Stimulated activated CD4-positive, alpha-beta T cell treated with anti-CD3 and anti-CD28 coated beads, TNF-alpha, amount 100 ng/mL, for 24 hours (primary cell): ENCODE data around the gene ABLIM2.

Source experiments
- DNase-seq, 3 experiments: peaks; one replicate each; pipeline ENCODE4 v3.0.0-alpha.2; 2020; ENCODE audit warnings: low read depth in 3 of 3

ABLIM2 gene

DNA sequence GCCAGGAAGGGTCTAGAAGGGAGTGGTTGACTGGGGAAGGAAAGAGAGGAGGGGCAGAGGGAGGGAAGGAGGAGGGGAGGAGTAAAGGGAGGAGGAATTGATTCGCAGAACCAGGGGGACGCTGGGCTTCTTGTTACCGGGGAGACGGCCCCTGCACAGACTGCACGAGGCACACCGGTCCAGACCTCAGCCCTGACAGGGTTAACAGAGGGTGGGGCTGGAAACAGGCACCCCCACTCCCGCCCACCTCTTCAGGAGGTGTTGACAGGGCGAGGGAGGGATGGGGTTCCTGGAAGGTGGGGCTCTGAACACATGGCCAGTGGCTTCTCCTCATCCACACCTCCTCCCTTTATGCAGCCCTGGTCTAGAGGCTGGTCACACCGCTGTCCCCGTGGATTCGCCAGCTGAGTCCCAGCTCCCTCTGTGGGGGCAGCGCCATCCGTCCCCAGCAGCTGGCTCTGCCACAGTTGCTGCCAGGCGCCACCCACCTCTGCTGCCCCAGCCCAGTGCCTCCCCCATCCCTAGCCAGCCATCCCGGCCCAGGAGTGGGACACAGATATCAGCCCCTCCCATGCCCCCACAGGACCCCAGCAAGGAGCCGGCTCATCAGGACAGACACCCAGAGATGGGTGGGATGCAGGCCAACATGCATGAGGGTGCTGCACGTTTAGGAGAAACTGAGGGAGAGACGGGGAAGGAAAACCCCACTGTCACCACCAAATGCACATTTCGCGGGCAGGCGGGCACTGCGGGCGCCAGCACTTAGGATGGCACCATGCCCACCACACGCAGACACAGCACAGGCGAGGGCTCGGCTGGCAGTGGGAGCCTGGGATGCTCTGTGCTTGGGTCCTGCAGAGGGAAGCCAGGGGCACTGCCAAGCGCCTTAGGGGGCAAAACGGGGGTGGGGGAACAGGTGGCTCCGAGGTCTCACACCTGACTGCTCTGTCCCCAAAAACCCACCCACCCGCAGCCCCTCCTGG is 87.6 kb downstream of the ABLIM2 start:
- no peak for DNase-seq

DNA sequence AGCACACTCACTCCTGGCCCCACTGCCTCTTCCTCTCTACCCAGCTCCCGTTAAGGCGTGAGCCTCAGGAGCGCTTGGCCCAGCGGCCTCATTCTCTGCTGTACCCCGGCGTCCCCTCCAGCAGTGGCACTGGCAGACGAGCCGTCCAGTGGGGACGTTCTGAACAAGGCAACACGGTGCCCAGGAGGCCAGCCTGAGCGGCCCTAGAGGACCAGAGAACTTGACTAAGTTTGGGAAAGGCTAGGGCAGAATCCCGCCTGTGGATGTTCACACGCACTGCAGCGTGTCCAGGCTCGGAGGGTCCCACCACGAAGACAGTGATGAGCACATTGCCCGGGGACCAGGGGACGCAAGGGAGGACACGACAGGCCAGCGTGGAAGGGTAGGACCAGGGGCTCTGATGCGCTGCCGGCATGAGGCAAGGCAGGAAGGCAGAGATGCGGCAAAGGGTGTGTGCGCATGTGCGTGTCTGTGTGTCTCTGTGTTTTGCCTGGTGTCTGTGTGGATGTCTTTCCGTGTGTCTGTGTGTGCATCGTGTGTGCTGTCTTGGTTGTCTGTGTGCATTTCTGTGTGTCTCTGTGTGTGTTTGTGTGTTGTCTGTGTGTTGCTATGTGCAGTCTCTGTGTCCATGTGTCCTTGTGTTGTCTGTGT is 89.4 kb downstream of the ABLIM2 start:
- DNase-seq: no peak

DNA sequence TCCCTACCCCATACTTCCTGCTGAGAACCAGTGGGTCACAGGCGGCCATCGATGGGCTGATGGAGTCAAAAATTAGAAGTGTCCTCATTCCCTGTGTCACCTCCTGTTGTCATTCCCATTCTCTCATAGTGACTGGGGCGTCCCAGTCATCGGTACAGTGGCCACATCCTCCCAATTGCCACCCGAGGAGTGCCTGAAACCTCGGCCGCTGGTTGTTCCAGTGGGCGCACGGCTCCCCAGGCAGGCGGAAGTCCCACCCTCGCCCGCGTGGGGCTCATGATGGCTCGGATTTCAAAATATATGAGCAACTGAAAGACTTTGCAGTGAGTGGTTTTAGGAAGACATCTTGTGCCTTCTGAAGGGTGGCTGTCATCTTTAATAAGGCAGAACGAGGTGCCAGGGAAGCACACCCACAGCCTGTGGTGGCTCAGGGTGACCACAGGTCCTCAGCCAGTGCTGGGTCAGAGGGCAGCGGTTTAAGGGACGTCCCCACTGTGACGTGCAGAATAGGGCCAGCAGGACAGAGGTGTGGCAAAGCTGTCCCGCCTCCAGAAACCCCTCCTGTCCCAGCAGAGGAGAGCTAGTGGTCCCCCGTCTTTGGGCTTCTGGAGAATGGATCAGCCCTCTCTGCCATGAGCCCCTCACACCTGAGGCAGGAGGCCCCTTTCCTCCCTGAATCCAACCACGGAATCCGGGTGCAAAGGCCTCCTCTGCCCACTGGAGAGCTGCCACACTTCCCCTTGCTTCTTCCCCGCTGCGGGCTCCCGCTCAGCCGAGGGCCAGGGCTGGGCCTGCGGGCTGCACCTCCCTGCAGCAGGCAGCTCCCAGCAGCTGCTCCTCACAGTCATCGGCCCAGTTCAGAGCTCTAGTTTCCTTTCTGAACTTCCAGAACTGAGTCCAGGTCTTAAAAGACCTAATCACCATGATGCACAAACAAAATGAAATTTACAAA is 90.4 kb downstream of the ABLIM2 start:
- DNase-seq: no peak

DNA sequence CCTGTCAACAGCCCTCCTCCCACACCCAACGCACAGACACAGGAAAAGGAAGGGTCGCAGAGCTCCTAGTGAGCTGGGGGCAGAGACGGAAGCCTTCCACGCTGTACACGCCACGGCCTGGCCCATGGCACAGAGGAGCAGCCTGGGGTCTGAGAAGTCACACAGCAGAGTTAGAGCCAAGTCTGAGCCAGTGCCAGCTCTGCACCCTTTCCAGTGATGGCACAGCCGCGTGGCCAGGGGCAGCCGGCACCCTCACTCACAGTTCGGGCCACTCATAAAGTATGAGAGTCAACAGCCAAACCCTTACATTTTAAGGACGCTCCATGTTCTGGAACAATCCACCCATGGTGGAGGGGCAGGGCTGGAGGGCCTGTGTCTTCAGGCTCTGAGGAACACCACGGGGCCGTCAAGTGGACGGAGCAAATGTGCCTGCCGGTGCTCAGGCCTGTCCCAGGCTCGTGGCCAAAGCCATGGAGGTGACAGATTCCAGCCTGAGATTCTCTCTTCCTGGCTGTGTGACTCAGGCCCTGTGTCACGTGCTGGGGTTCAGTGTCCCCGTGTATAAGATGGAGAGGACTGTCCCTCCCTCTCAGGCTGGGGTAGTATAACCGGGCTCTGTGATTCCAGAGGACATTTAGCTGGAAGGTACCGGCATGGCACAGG is 91.2 kb downstream of the ABLIM2 start:
- DNase-seq: no peak

DNA sequence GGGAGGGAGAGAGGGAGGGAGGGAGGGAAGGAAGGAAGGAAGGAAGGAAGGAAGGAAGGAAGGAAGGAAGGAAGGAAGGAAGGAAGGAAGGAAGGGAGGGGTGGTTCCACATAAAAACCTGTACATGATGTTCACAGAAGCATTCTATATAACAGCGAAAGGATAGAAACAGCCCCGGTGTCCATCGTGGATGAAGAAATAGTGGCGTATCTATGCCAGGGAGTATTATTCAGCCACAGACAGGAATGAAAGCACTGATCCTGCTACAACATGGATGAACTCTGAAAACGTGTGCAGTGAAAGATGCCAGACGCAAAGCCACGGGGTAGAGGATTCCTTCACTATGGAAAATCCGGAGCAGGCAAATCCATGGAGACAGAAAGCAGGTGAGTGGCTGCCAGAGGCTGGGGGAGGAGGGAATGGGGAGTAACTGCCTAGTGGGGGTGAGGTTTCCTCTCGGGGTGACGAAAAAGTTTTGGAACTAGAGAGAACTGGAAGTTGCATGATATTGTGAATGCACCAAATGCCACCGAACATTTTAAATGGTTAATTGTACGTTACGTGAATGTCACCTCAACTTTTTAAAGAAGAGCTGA is 92.2 kb downstream of the ABLIM2 start:
- no peak for DNase-seq

DNA sequence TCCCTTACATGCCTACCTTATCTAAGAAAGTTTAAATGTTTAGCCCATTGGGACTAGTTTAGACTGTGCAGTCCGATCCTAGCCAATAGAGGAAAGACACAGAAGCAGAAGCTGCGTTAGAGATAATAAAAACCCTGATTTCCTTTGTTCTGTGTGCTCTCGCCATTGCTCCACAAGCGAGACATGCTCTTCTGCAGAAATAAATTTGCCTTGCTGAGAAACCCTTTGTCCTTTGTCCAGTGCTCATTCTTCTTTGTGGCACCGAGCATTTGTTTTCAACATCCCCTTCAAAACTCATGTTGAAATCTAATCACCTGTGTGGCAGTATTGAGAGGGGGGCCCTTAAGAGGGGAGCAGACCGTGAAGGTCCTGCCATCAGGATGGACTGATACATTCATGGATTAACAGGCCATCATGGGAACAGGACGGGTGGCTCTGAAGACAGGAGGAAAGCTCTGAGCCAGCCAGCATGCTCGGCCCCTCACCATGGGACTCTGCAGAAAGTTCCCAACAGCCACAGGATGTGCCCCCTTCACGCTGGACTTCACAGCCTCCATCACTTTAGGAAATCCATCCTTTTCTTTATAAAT is 94.5 kb downstream of the ABLIM2 start:
- no peak for DNase-seq

DNA sequence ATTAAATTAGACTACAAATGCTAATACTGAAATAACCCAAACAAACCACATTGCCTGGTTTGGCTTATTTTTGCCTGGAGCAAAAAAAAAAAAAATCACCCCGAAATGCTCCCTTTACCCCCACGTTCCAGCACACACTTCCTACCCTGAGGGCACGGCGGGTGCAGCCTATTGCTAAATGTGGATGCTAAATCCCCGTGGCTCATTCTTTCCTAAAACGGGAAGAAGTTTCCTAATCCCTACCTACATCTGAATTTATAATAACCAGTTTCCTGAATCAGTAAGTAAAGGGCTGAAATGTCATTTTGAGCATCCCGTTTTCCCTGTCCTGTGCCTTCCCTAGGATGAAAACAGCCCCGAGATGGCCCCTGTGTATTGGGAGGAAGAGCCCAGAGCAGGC is 97.0 kb downstream of the ABLIM2 start:
- no peak for DNase-seq

DNA sequence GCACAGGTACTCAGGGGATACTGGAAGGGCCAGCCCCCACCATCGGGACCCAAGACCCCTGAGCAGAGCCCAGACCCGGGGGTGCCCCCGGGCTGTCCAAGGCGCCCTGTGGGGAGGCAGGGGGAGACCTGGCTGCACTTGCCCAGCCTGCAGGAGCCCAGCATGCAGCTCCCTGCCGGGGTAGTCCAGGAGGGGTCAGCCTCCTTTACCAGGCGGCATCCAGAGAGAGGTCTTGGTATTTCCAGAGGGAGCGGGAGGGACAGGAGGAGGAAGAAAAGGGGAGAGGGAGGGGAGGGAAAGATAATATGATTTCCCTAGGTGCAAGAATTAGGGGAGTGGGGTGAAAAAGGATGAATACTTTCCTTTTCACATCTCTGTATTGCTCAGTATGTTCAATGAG is 97.5 kb downstream of the ABLIM2 start:
- no peak for DNase-seq

DNA sequence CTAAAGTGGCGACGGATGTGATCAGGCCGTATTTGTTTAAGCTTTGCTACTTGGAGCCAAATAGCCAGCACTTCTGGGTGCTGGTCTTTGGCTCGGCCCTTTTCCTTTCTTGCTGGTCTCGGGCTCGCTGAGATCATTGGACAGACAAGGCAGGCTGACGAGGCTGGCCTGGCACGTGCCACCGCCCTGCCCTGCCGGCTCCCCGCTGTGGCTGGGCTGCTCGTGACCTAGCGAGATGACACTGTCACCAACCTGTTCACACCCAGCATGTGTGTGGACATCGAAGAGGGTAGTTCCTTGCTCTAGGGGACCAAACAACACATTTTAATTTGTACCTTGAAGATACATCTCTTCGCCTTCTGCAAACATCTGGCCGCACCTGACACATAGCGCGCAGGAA is 98.0 kb downstream of the ABLIM2 start:
- DNase-seq: no peak

DNA sequence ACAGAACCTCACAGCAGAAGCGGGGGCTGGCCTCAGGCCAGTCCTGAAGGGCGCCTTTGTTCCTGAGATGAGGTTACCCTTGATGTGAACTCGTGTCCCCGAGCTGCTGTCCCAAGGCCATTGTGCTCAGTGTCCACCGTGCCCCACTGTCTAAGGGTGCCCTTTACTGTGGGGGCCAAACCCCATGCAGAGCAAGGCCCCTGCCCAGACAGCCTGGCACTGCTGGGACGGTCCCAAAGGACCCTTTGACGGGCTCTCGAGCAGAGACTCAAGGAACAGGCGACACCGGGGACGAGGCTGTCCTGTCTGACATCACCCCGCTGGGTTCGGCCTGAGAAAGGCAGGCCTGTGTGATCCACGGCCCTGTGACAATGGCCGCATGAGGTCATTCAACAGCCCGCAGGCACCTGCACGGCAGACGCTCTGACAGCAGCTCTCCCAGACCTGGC is 100.6 kb downstream of the ABLIM2 start:
- no peak for DNase-seq

DNA sequence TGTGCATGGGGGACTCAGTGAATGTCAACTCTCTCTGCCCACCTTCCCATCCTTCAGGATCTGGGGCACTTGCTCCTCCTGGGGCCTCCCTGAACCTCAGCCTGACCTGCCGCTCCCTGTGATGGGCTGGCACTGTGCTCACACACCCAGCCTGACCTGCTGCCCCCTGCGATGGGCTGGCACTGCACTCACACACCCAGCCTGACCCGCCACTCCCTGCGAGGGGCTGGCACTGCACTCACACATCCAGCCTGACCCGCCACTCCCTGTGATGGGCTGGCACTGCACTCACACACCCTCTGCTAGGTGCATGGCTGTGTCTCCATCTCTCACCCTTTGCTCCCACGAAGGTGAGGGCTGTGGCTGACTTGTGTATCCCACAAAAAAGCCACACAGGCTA is 103.4 kb downstream of the ABLIM2 start:
- DNase-seq: no peak

DNA sequence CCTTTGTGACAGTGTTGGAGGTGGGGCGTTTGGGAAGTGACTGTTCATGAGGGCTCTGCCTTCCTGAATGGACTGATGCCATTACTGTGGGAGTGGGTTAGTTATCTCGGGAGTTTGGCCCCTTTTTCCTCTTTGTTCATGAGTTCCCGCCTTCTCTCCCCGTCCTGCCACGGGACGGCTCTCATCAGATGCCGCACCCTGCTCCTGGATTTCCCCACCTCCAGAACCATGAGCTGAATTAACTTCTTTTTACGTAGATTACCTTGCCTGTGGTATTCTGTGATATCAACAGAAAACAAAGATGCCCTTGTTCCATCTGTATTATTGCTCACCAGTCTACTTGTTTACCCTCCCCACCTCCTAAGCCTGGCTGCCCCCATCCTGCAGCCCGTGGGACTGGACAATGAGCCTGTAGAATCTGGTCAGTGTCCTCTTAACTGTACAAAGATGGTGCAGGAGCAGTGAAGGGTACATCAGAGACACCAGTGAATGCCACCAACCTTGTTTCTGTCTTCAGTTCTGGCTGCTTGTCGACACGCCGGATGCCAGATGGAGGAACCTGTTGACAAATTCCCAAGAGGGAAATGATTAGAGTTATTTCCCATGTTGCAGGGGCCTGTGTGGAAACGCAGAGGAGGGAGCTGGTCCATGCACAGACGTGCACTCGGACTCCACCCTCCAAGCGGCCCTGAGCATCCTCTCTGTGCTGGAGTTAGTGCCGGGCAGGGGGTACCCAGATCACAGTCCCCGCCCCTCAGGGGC is 104.7 kb downstream of the ABLIM2 start:
- no peak for DNase-seq

DNA sequence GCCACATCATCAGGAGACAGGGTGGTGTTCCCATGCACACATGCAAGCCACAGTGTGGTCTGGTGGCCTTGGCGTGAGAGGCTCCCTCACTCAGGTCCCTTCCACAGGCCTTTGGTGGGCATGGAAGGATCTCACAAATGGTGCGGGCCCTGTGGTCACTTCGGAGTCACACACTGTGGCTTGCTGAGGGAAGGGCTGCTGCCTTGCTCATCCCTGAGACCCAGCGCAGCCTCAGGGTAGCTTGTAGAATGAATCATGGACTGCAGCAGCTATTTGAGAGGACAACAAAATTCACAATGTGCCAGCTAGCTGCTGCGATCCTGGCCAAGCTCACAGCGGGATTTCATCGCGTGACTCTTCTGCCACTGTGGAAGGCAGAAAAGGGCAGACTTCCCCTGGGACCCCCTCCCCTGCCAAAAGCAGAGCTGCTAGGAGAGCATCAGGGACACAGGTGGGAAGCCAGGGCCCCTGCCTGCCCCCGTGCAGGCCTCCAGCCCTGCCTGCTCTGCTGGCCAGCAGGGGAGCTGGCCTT is 106.4 kb downstream of the ABLIM2 start:
- no peak for DNase-seq

DNA sequence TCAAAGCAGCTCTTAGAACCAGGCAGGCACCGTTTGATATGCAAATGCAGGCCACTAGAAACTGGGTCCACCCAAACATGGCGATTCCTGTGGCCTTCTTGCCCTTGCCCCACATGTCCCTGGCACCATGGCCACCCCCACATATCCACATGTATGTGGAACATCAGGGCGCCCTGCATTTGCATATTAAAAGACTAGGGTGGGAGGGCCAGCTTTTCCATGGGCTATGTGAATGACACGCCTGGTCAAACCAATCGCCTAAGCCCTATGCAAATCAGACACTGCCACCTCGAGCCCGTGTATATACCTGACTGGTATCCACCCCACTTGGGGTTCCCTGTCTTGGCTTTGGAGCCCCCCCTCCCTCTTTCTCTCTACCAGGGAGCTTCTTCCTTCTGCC is 107.0 kb downstream of the ABLIM2 start:
- DNase-seq: no peak

DNA sequence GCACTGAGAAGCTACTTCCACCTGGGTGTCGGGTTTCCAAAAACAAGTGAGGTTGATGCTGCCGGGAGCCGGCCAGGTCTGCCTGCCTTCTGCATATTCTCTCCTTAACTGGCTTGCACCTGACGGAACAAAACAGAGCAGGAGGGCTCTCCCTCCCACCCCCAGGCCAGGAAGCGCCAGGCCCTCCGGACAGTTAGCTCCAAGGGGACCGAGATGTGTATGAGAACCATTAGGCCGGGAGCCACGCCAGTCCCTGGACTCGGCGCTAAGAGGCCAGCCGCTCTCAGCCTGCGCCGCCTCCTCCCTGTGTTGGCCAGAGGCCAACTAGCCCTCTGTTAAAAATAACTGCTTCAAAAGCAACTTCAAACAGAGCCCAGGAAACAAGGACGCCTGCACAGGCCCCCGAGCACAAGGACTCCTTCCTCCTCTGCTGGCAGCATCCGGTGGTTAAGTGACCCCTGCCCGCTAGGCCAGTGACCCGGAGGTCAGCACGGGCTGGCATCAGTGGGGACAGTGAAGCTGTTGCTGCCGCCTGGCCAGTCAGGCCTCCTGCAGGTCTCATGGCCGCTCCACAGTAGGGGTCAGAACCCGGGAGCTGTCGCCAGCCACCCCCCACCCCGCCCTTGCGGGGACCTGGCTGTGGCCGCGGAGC is 107.9 kb downstream of the ABLIM2 start:
- DNase-seq: no peak

DNA sequence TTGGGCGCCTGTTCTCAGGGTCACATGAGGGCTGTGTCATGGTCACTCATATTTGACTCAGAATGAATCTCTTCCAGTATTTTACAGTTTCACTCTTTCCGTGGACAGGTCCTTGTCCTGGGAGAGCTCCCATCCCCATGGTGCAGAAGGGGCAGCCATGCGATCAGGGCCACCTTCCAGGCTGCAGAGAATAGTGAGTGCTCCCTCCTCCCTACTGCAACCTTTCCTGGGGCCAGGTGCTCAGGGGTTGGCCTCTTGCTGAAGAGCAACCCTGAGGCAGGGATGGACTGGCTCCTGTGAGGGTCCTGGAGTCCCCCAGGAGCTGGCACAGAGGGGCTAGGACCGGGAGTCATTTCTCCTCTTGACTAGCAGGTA is 108.4 kb downstream of the ABLIM2 start:
- DNase-seq: no peak

DNA sequence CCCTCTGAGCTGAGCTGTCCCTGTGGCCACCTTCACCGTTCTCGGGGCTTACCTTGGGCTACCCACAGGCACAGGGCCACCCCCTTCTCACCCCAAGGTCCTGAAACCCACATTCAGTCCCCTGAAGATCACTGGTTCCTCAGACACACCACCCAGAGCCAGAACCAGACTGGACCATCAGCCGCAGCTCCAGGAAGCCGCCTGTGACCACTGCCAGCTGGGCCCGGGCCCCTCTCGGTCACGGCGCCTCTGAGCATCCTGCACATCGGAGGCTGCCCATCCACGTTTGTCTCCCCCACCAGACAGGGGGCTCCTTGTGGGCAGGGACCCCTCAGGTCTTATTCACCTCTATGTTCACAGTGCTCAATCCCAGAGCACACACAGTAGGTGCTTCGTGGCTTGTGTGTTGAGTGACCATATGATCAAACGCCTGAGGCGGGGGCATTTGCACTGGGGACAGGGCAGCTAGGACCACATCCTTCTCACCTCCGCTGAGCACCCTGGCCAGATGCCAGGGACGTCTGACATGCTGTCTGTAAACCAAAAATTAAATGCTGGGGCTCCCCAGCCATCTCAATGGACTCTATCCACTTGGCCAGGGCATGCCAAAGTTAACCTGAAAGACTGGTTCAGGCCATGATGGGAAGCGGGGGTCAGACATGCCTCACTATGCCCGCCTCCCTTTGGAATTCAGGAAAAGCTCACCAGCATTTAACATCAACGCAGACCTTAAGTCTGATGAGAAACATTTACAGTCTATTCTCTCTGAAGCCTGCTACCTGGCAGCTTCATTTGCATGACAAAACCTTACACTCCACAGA is 109.5 kb downstream of the ABLIM2 start:
- no peak for DNase-seq
